GM12865 (cell line): ENCODE results near the gene NDUFC2.
"Not testable (repeated sequence)": the region's sequence is repeated elsewhere in the genome, so short reads cannot be mapped to it uniquely, and the experiment has no call there.

Experiments
- DNase-seq: peaks from one replicate; pipeline ENCODE4 v3.0.0; 2010; ENCODE audit warnings: low read depth
- H3K4me3 ChIP-seq: 2 replicates; pipeline ENCODE4 v1.5.1; 2011; ENCODE audit warnings: mild to moderate bottlenecking, low read depth, low read length, control low read depth
- TF ChIP-seq, protein P1 (sequence below): IDR thresholded peaks from 2 replicates; pipeline ENCODE4 v1.5.1; 2011; ENCODE audit warnings: low read length, control low read depth, low read depth, inconsistent platforms; ENCODE audit not compliant: insufficient read depth; ENCODE audit errors: missing control alignments

Gene NDUFC2

DNA sequence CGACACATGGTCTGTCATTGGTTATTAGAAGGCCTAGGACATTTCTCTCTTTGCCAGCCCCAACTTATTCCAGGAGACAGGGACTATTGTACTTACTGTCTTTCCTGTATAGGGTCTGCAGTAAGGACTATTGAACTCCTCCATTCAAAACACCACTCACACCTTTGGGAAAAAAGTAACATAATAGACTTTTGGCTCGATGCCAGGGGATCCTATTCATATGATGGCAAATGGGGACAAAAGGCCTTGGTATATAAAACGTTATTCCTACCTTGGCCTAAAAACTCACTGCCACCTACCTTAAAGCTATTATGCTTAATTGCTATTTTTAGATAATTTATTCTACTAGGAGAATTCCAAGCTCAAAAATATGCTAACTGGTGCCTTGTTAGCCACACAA lies 6.3 kb upstream of the NDUFC2 start:
- no peak overlapping the region for H3K4me3 ChIP-seq
- no peak for DNase-seq
- TF ChIP-seq, protein P1, sequence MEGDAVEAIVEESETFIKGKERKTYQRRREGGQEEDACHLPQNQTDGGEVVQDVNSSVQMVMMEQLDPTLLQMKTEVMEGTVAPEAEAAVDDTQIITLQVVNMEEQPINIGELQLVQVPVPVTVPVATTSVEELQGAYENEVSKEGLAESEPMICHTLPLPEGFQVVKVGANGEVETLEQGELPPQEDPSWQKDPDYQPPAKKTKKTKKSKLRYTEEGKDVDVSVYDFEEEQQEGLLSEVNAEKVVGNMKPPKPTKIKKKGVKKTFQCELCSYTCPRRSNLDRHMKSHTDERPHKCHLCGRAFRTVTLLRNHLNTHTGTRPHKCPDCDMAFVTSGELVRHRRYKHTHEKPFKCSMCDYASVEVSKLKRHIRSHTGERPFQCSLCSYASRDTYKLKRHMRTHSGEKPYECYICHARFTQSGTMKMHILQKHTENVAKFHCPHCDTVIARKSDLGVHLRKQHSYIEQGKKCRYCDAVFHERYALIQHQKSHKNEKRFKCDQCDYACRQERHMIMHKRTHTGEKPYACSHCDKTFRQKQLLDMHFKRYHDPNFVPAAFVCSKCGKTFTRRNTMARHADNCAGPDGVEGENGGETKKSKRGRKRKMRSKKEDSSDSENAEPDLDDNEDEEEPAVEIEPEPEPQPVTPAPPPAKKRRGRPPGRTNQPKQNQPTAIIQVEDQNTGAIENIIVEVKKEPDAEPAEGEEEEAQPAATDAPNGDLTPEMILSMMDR, result no peak

DNA sequence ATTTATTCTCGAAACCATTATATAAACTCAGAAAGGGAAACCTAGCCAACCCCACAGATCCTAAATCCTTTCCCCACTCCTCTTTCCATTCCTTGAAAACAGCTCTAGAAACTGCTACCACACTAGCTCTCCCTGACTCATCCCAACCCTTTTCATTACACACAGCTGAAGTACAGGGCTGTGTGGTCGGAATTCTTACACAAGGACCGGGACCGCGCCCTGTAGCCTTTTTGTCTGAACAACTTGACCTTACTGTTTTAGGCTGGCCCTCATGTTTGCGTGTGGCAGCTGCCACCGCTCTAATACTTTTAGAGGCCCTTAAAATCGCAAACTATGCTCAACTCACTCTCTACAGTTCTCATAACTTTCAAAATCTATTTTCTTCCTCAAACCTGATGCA lies 4.8 kb upstream of the NDUFC2 start:
- not testable (repeated sequence) for DNase-seq, H3K4me3 ChIP-seq

DNA sequence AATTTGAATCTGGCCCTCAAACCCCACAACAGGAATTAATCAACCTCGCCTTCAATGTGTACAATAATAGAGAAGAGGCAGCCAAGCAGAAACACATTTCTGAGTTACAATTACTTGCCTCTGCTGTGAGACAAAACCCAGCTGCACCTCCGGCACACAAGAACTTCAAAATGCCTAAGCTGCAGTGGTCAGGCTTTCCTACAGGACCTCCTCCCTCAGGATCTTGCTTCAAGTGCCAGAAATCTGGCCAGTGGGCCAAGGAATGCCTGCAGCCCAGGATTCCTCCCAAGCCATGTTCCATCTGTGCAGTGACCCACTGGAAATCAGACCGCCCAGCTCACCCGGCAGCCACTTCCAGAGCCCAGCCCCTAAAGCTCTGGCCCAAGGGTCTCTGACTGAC lies 3.4 kb upstream of the NDUFC2 start:
- H3K4me3 ChIP-seq, result no peak overlapping the region
- no peak for DNase-seq
- TF ChIP-seq, protein P1, result no peak

DNA sequence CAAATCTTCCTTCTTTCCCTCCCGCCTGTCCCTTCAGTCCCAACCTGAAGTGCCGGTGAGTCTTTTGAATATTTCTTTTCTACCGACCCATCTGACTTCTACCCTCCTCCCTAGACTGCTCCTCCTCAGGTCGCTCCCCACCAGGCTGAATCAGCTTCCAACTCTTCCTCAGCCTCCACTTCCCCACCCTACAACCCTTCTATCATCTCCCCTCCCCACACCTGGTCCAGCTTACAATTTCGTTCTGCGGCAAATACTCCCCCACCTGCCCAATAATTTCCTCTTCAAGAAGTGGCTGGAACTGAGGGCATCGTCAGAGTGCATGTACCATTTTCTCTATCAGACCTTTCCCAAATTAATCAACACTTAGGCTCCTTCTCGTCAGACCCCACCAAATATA lies 2.5 kb upstream of the NDUFC2 start:
- H3K4me3 ChIP-seq, result no peak overlapping the region
- DNase-seq, result no peak
- TF ChIP-seq, protein P1, result no peak

DNA sequence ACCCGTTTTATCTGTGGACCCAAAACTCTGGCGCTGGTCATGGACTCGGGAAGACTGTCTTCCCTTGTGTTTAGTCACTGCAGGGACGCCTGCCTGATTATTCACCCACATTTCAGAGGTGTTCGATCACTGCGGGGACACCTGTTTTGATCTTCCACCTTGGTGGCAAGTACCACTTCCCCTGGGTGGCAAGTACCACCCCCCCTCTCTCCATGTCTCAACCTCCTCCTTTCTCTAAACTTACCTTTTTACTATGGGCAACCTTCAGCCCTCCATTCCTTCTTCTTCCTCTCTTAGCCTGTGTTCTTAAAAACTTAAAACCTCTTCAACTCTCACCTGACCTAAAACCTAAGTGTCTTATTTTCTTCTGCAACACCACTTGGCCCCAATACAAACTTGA lies 1.9 kb upstream of the NDUFC2 start:
- TF ChIP-seq, protein P1, result no peak
- no peak overlapping the region for H3K4me3 ChIP-seq
- DNase-seq, result no peak

DNA sequence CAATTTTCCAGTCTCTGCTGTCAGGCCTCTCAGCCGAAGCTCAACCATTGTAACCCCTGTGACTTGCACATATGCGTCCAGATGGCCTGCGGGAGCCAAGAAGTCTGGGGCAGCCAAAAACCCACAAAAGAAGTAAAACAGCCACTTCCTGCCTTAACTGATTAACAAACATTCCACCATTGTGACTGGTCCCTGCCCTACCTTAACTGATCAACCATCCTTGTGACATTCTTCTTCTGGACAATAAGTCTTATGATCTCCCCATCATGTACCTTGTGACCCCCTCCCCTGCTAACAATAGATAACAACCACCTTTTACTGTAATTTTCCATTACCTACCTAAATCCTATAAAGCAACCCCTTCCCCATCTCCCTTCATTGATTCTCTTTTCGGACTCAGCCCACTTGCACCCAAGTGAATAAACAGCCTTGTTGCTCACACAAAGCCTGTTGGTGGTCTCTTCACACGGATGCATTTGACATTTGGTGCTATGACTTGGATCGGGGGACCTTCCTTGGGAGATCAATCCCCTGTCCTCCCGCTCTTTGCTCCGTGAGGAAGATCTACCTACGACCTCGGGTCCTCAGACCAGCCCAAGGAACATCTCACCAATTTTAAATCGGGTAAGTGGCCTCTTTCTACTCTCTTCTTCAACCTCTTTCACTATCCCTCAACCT lies 1.3 kb upstream of the NDUFC2 start:
- TF ChIP-seq, protein P1, result no peak
- H3K4me3 ChIP-seq, result no peak overlapping the region
- DNase-seq, result no peak

DNA sequence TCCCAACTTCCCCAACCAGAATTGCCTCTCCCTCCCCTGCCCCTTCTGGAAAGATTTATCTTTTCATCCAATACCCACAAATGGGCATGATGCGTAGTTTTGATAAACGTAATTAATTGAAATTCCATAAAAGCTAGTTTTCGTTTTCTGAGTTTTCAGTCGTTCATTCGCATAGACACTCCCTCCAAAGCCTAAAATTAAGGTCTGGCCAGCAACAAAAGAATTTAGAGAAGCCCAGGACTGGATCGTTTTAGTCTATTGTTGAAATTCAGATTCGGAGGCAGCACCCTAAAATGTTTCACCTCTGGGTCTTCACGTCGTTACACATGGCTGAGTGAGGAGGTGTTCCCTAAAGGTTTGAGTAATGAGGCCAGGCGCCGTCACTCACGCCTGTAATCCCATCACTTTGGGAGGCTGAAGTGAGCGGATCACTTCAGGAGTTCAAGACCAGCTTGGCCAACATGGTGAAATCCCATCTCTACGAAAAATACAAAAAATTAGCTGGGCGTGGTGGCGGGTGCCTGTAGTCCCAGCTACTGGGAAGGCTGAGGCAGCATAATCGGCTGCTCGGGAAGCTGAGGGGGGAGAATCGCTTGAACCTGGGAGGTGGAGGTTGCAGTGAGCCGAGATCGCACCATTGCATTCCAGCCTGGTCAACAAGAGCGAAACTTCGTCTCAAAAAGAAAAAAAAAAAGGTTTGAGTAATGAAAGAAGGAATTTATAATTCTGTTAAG lies 589 bp upstream of the NDUFC2 start:
- TF ChIP-seq, protein P1, result no peak
- DNase-seq, result no peak
- H3K4me3 ChIP-seq, result peak overlapping the region; percentile 81
